WTC11 (cell line): ENCODE data around the gene HBEGF. TPM values are rescaled to one million over a fixed set of nuclear protein-coding genes. Genes with fewer than 3 reads are reported as not detected.

Experiments used
- ATAC-seq: fragments of 200-7000 bp; cut with Tn5 transposase; 2 replicates; pipeline ENCODE4 v1.10.0; 2021; ENCODE audit warnings: mild to moderate bottlenecking, moderate library complexity
- CTCF ChIA-PET: fragments of 300-600 bp; sonication (Branson Sonifier 250); formaldehyde crosslinking; loops from one replicate; lab custom pipeline; 2021; ENCODE audit warnings: antibody characterized with exemption; lab: Charles Lee
- POLR2A ChIA-PET: fragments of 350-600 bp; sonication (Branson Sonifier 250); formaldehyde crosslinking; loops from one replicate; lab custom pipeline; 2021; ENCODE audit warnings: antibody characterized with exemption; lab: Charles Lee
- DNase-seq: peaks from one replicate; pipeline ENCODE4 v3.0.0; 2021; ENCODE audit warnings: low spot score
- H3K27ac Mint-ChIP-seq: 2 replicates; pipeline ENCODE4 v1.8.0; 2021; ENCODE audit warnings: mixed read lengths
- H3K27me3 Mint-ChIP-seq: 2 replicates; pipeline ENCODE4 v1.8.0; 2021; ENCODE audit warnings: low read depth, mild to moderate bottlenecking, moderate library complexity, mixed read lengths
- H3K36me3 Mint-ChIP-seq: 2 replicates; pipeline ENCODE4 v1.8.0; 2021; ENCODE audit warnings: mixed read lengths
- H3K4me1 Mint-ChIP-seq: 2 replicates; pipeline ENCODE4 v1.8.0; 2022; ENCODE audit warnings: mixed read lengths
- H3K4me3 Mint-ChIP-seq: 2 replicates; pipeline ENCODE4 v1.8.0; 2021; ENCODE audit warnings: mild to moderate bottlenecking, moderate library complexity, mixed read lengths
- H3K9me3 Mint-ChIP-seq: 2 replicates; pipeline ENCODE4 v1.8.0; 2021; ENCODE audit warnings: mixed read lengths
- ATF1 ChIP-seq: sonication (generic); formaldehyde crosslinking; IDR thresholded peaks from 2 replicates; pipeline ENCODE4 v1.8.1; 2023; ENCODE audit warnings: mild to moderate bottlenecking, moderate library complexity, missing genetic modification reagents
- CTCF ChIP-seq: fragments of 200-600 bp; IDR thresholded peaks from 2 replicates; pipeline ENCODE4 v1.8.0; 2022; ENCODE audit warnings: antibody characterized with exemption
- EMX1 ChIP-seq: fragments of 250-450 bp; sonication (Bioruptor Pico); IDR thresholded peaks from 2 replicates; pipeline ENCODE4 v1.8.0; 2021; ENCODE audit warnings: mild to moderate bottlenecking
- FOXJ3 ChIP-seq: sonication (generic); formaldehyde crosslinking; IDR thresholded peaks from 2 replicates; pipeline ENCODE4 v1.9.0; 2021; ENCODE audit warnings: missing genetic modification reagents, mild to moderate bottlenecking, borderline replicate concordance
- FOXK1 ChIP-seq: sonication (generic); formaldehyde crosslinking; IDR thresholded peaks from 2 replicates; pipeline ENCODE4 v1.8.0; 2022; ENCODE audit warnings: mild to moderate bottlenecking, moderate library complexity, missing genetic modification reagents
- GRHL2 ChIP-seq: fragments of 250-450 bp; sonication (Bioruptor Pico); IDR thresholded peaks from 2 replicates; pipeline ENCODE4 v1.8.0; 2022; ENCODE audit warnings: mild to moderate bottlenecking, moderate library complexity; ENCODE audit not compliant: insufficient replicate concordance, severe bottlenecking
- IRF1 ChIP-seq: sonication (generic); formaldehyde crosslinking; IDR thresholded peaks from 2 replicates; pipeline ENCODE4 v1.8.0; 2023; ENCODE audit warnings: missing genetic modification reagents
- IRF2 ChIP-seq: sonication (generic); formaldehyde crosslinking; IDR thresholded peaks from 2 replicates; pipeline ENCODE4 v1.8.0; 2022; ENCODE audit warnings: low read depth, missing genetic modification reagents, borderline replicate concordance
- NFATC4 ChIP-seq: fragments of 250-450 bp; sonication (Bioruptor Pico); IDR thresholded peaks from 2 replicates; pipeline ENCODE4 v1.9.0; 2021; ENCODE audit warnings: mild to moderate bottlenecking
- OVOL2 ChIP-seq: fragments of 250-450 bp; sonication (Bioruptor Pico); IDR thresholded peaks from 2 replicates; pipeline ENCODE4 v1.9.0; 2021; ENCODE audit warnings: mild to moderate bottlenecking, borderline replicate concordance
- PRDM15 ChIP-seq: sonication (generic); formaldehyde crosslinking; IDR thresholded peaks from 2 replicates; pipeline ENCODE4 v1.8.0; 2022; ENCODE audit warnings: missing genetic modification reagents
- RELA ChIP-seq: sonication (generic); formaldehyde crosslinking; IDR thresholded peaks from 2 replicates; pipeline ENCODE4 v1.8.1; 2022; ENCODE audit warnings: missing genetic modification reagents, mild to moderate bottlenecking, borderline replicate concordance
- SMAD4 ChIP-seq: sonication (generic); formaldehyde crosslinking; IDR thresholded peaks from 2 replicates; pipeline ENCODE4 v1.8.0; 2022; ENCODE audit warnings: mild to moderate bottlenecking, missing genetic modification reagents
- STAT6 ChIP-seq: sonication (generic); formaldehyde crosslinking; conservative IDR thresholded peaks from 2 replicates; pipeline ENCODE4 v1.8.1; 2023; ENCODE audit warnings: mild to moderate bottlenecking, low read depth, missing genetic modification reagents, moderate library complexity
- TP53 ChIP-seq: sonication (generic); formaldehyde crosslinking; IDR thresholded peaks from 2 replicates; pipeline ENCODE4 v1.8.1; 2023; ENCODE audit warnings: mild to moderate bottlenecking, missing genetic modification reagents
- ZBTB21 ChIP-seq: sonication (generic); formaldehyde crosslinking; IDR thresholded peaks from 2 replicates; pipeline ENCODE4 v1.8.1; 2023; ENCODE audit warnings: mild to moderate bottlenecking, missing genetic modification reagents, borderline replicate concordance
- ZNF219 ChIP-seq: sonication (generic); formaldehyde crosslinking; IDR thresholded peaks from 2 replicates; pipeline ENCODE4 v1.8.0; 2023; ENCODE audit warnings: missing genetic modification reagents, mild to moderate bottlenecking, borderline replicate concordance
- ZNF396 ChIP-seq: fragments of 250-450 bp; sonication (Bioruptor Pico); IDR thresholded peaks from 2 replicates; pipeline ENCODE4 v1.8.0; 2021; ENCODE audit warnings: mild to moderate bottlenecking, moderate library complexity, borderline replicate concordance
- ZSCAN18 ChIP-seq: fragments of 250-450 bp; sonication (Bioruptor Pico); IDR thresholded peaks from 2 replicates; pipeline ENCODE4 v2.1.2; 2022; ENCODE audit warnings: mild to moderate bottlenecking, moderate library complexity
- total RNA-seq: library from RNA; stranded (reverse); gene quantifications from 3 replicates; pipeline ENCODE4 v1.2.3, GENCODE V29; 2021

HBEGF gene
- total RNA-seq, 1 experiment from 2014 or later: 4.0 TPM

GRCh38 chr5:140365282-140365681 lies 18.9 kb upstream of the HBEGF start (continued):
- TF ChIP-seq STAT6 (CRISPR knock-in tag) (no peak), EMX1 (CRISPR knock-in tag) (no peak), PRDM15 (CRISPR knock-in tag) (no peak), SMAD4 (CRISPR knock-in tag) (no peak), OVOL2 (CRISPR knock-in tag) (no peak), GRHL2 (CRISPR knock-in tag) (no peak), ZBTB21 (CRISPR knock-in tag) (no peak), ZNF396 (CRISPR knock-in tag) (no peak)

GRCh38 chr5:140364472-140364765 lies 18.0 kb upstream of the HBEGF start:
- no peaks in the 10 kb centered on the region for H3K36me3 Mint-ChIP-seq
- TF ChIP-seq ZNF219 (no peak), STAT6 (CRISPR knock-in tag) (no peak), FOXK1 (CRISPR knock-in tag) (no peak), IRF2 (CRISPR knock-in tag) (no peak), IRF1 (CRISPR knock-in tag) (no peak), NFATC4 (no peak), FOXJ3 (CRISPR knock-in tag) (no peak), ZSCAN18 (no peak), ATF1 (CRISPR knock-in tag) (no peak), TP53 (CRISPR knock-in tag) (no peak), CTCF (no peak), RELA (no peak)
- DNase-seq (no peak), ATAC-seq (no peak)
- CTCF ChIA-PET: interaction anchor here (1.4 to 3.1 kb wide), 6 partner anchors 8 to 183 kb away, joined by 4 to 53 read pairs (median 36); partner anchors contain the start of genes EIF4EBP3 and HBEGF
- 0 out of 2 replicates have a peak, but pooled peaks cover 2% of the 10 kb centered on the region for H3K4me1 Mint-ChIP-seq
- no peaks in the 10 kb centered on the region for H3K9me3 Mint-ChIP-seq
- POLR2A ChIA-PET: no interaction called here
- H3K4me3 Mint-ChIP-seq: no peak overlapping the region
- H3K27me3 Mint-ChIP-seq: peaks cover 4% of the 10 kb centered on the region
- no peak overlapping the region for H3K27ac Mint-ChIP-seq
